HG03521 (cell line): ENCODE measurements around the gene HLA-DRB1.
"Not testable (repeated sequence)": the region's sequence is repeated elsewhere in the genome, so short reads cannot be mapped to it uniquely, and the experiment has no call there.

Source experiments
- ATAC-seq: cut with Tn5 transposase; IDR thresholded peaks from one replicate; pipeline ENCODE4 v1.9.1; 2021; ENCODE audit warnings: mild to moderate bottlenecking, moderate library complexity; ENCODE audit not compliant: unreplicated experiment

HLA-DRB1 gene

GRCh38 chr6:32562940-32563339 is 26.7 kb downstream of the HLA-DRB1 start:
- ATAC-seq, result no peak

- ATAC-seq, result no peak
Observed at GRCh38 chr6:32559747-32560146, 29.9 kb downstream of the HLA-DRB1 start.

GRCh38 chr6:32558426-32559057 is 31.1 kb downstream of the HLA-DRB1 start:
- ATAC-seq, result no peak

GRCh38 chr6:32554116-32554965 is 35.3 kb downstream of the HLA-DRB1 start:
- no peak for ATAC-seq

GRCh38 chr6:32553037-32553742 is 36.5 kb downstream of the HLA-DRB1 start:
- no peak for ATAC-seq

- no peak for ATAC-seq
Observed at GRCh38 chr6:32551410-32551809, 38.2 kb downstream of the HLA-DRB1 start.

GRCh38 chr6:32539839-32540238 is 49.8 kb downstream of the HLA-DRB1 start:
- ATAC-seq, result no peak

GRCh38 chr6:32530431-32530793 is 59.2 kb downstream of the HLA-DRB1 start:
- ATAC-seq, result not testable (repeated sequence)

GRCh38 chr6:32529697-32530430 is 59.8 kb downstream of the HLA-DRB1 start, which contains the start of gene HLA-DRB5:
TSS of gene HLA-DRB5 (minus strand) at chr6:32530287. CDS start at chr6:32530224, 63 bp downstream.
- no peak for ATAC-seq
